Adrenal gland (tissue), 12 donors: ENCODE measurements around the gene ATF3. TPM values are rescaled to one million over a fixed set of nuclear protein-coding genes. Genes with fewer than 3 reads are reported as not detected.

Experiments
- DNase-seq, 7 donors: peaks; one replicate each; pipeline ENCODE4 v3.0.0-alpha.2; 2019 to 2020
- H3K27ac ChIP-seq, 5 donors: fragments of 200-600 bp; sonication (generic) in 4 of 5; 1 replicate in 3 of 5; 2 replicates in 2 of 5; pipeline versions ENCODE4 v1.5.1 to v1.8.0; 2016 to 2020; ENCODE audit warnings: mild to moderate bottlenecking in 1 of 5
- H3K27me3 ChIP-seq: fragments of 200-600 bp; 2 replicates; pipeline ENCODE4 v1.8.0; 2021
- H3K36me3 ChIP-seq, 2 donors: fragments of 200-600 bp; replicated peaks in 1 of 2; 1 replicate in 1 of 2; 2 replicates in 1 of 2; pipeline versions ENCODE4 v1.5.1 to v1.8.0; 2018 to 2022
- H3K4me1 ChIP-seq, 2 donors: fragments of 200-600 bp; replicated peaks in 1 of 2; 1 replicate in 1 of 2; 2 replicates in 1 of 2; pipeline versions ENCODE4 v1.5.1 to v1.8.0; 2018 to 2021
- H3K4me3 ChIP-seq, 4 donors: fragments of 200-600 bp; sonication (generic) in 3 of 4; one replicate each; pipeline ENCODE4 v1.5.1; 2016 to 2018
- H3K9me3 ChIP-seq, 3 donors: fragments of 200-600 bp; sonication (generic) in 1 of 3; replicated peaks in 1 of 3; 1 replicate in 2 of 3; 2 replicates in 1 of 3; pipeline versions ENCODE4 v1.5.1 to v1.8.0; 2016 to 2021
- POLR2A ChIP-seq, 2 donors: fragments of 450-650 bp; IDR thresholded peaks; one replicate each; pipeline ENCODE4 v1.6.1; 2017; ENCODE audit warnings: antibody characterized with exemption in 2 of 2, mild to moderate bottlenecking in 2 of 2, moderate library complexity in 1 of 2
- WGBS, 4 donors: extraction: QIAGEN DNeasy Blood & Tissue Kit in 2 of 4; methylation state at CpG; one replicate each; pipeline versions ENCODE4 v1.1.5 to v1.1.7; 2013 to 2017; 5-methylcytosine and 5-hydroxymethylcytosine counted together
- intact Hi-C, 2 donors: fragments of 100-400 bp; cut with DNase I; formaldehyde crosslinking; loops; one replicate each; pipeline versions ENCODE4 v1.14.1 to v1.15.0; 2022 to 2023
- polyA plus RNA-seq, 3 donors: library from polyadenylated mRNA; stranded (reverse); fragments of 200-250 nt in 2 of 3; fragments of 350-450 nt in 1 of 3; fragmentation: Illumina TruSeq in 1 of 3; extraction: RNeasy Lipid Tissue Mini Kit (QIAGEN cat#74804) in 1 of 3; gene quantifications; one replicate each; pipeline ENCODE4 v1.2.3, GENCODE V29; 2013 to 2014
- total RNA-seq, 9 donors: library from RNA; depleted of rRNA in 4 of 9; stranded (reverse); fragments of >200 nt in 4 of 9; fragments of 120-200 nt in 1 of 9; fragmentation: NEBNext Ultra II Directional in 1 of 9; extraction: Animal tissue kit (Norgen Biotek cat#: 25700) in 1 of 9; gene quantifications; one replicate each; pipeline versions ENCODE4 v1.1.0 to v1.2.4, GENCODE V29; 2013 to 2023
- TF ChIP-seq, protein P1 (sequence below), 6 experiments: fragments of 450-650 bp in 4 of 6; fragments of 200-600 bp in 2 of 6; sonication (generic) in 1 of 6; IDR thresholded peaks; 1 replicate in 5 of 6; 2 replicates in 1 of 6; pipeline versions ENCODE4 v1.5.1 to v1.8.0; 2016 to 2021; ENCODE audit warnings: antibody characterized with exemption in 6 of 6, mild to moderate bottlenecking in 2 of 6, moderate library complexity in 1 of 6
- donor health status: healthy with polysubstance abuse.
- donor health status: Bipolar disorder and iron deficiency.
- donor health status: DM: yes; HTN: yes; CAD: no.
- donor health status: DM: no; HTN: no; CAD: no.
- donor health status: DM: no; HTN: no; CAD: no.
- donor health status: DM: yes; HTN: yes; CAD: no.

The ATF3 gene
- total and polyA plus RNA-seq, 12 donors = 1.9 to 19.7 (median 9.9) TPM

DNA sequence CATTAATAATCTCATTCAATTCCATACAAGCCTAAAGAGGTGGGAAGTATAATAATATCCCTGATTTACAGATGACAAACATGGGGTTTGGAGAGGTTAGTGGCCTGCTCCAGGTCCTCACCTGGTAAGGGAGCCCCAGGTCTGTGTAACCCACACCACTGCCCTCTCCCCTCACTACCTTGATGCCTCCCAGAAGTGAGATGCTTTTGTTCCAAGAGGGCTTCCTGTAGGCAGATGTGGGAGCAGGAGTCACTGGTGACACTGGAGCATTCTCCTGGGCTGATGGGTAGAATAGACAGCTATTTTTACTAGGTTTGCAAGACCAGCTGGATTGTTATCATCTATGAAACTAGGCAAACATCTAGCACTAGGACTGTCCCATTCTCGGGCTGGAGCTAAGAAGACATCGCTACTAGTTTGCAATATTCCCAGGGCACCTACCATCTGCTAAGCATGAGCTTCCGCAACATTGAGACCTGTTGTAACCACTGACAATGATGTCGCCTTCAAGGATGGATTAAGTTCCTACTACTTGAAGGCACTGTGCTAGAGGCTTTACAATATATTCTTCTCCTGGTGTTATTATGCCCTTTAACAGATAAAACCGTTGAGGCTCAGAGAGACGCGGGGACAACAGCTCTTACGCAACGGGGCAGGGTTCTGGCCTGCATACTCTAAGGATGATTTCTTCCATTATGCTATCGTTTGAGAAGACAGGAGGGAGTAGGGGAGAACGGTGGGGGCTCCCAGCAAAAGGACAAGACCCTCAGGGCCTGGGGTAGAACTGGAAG, 56.0 kb downstream of the ATF3 start:
- Histone ChIP-seq H3K27ac (no peak overlapping the region), H3K4me3 (no peak overlapping the region), H3K27me3 (no peaks in the 10 kb centered on the region), H3K4me1 (peaks cover 6 to 31% of the 10 kb centered on the region in 2 donors), H3K36me3 (no peaks in the 10 kb centered on the region), H3K9me3 (no peaks in the 10 kb centered on the region)
- 63 to 67% (median 65%) methylated on average over 10 to 11 of the region's 11 CpGs for WGBS, 4 donors
- no peak for DNase-seq
- TF ChIP-seq, protein P1, sequence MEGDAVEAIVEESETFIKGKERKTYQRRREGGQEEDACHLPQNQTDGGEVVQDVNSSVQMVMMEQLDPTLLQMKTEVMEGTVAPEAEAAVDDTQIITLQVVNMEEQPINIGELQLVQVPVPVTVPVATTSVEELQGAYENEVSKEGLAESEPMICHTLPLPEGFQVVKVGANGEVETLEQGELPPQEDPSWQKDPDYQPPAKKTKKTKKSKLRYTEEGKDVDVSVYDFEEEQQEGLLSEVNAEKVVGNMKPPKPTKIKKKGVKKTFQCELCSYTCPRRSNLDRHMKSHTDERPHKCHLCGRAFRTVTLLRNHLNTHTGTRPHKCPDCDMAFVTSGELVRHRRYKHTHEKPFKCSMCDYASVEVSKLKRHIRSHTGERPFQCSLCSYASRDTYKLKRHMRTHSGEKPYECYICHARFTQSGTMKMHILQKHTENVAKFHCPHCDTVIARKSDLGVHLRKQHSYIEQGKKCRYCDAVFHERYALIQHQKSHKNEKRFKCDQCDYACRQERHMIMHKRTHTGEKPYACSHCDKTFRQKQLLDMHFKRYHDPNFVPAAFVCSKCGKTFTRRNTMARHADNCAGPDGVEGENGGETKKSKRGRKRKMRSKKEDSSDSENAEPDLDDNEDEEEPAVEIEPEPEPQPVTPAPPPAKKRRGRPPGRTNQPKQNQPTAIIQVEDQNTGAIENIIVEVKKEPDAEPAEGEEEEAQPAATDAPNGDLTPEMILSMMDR (IDR thresholded peaks at IDR 0.05) = no peak
- TF ChIP-seq POLR2A (IDR thresholded peaks at IDR 0.05) = no peak
- intact Hi-C loops = loop anchor here (2.0 to 10.0 kb wide), 2 partner anchors 120 kb away; no protein-coding TSS in a partner anchor

DNA sequence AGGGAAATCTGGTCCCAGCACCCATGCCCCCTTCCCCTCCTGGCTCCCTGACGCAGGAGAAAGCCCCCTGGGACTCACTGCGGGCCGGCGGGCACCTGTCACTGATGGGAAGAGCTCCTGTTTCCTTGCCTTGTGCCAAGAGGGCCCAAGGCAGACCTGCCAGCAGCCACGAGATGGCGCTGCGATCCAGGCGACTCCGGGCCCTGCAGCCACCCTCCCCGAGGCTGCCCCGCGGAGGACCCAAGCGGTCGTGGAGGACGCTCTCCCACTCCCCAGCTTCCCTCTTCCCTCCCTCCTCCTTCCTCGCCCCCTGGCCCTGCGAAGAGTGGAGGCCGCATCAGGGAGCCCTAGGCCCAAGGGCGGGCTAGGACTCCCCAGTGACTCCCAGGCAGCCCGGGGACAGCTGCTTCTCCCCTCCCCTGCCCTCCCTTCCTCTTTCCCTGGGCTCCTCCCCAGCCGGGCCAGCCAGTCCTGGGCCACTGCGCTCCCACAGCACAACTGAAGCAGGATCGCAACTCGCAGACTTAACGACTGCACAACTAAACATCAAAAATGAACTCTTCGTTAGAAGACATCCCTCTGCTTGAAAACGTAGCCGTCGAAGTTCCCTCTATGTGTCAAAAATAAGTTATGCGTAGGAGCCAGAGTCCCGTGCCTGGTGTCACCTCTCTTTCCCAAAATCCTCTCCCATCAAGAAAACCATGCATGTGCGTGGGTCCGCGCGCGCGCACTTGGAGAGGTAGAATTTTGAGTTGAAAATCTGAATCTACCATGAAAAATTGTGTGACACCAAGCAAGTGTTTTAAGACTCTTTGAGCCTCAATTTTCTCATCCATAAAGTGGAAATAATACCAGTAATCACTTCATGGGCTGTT, 56.9 kb downstream of the ATF3 start:
- peak; percentile 82 to 88 (median 85) for DNase-seq
- intact Hi-C loops = loop anchor here (2.0 to 10.0 kb wide), 2 partner anchors 119 kb away; no protein-coding TSS in a partner anchor
- Histone ChIP-seq H3K36me3 (no peaks in the 10 kb centered on the region), H3K4me1 (peaks cover 6 to 32% of the 10 kb centered on the region in 2 donors), H3K27ac (peak overlapping the region in 4 of 5 donors; percentile 33 to 83 (median 66)), H3K4me3 (peak overlapping the region in 3 of 4 donors; percentile 5 to 64 (median 33)), H3K27me3 (no peaks in the 10 kb centered on the region), H3K9me3 (no peaks in the 10 kb centered on the region)
- TF ChIP-seq, protein P1 (IDR thresholded peaks at IDR 0.05) = peak; percentile 82 to 97 (median 95)
- TF ChIP-seq POLR2A (IDR thresholded peaks at IDR 0.05) = no peak
- 11 to 44% (median 15%) methylated on average over 13 to 37 of the region's 37 CpGs for WGBS, 4 donors

GRCh38 chr1:212666116-212666775, 57.7 kb downstream of the ATF3 start:
- Histone ChIP-seq H3K4me3 (no peak overlapping the region), H3K4me1 (peaks cover 6 to 32% of the 10 kb centered on the region in 2 donors), H3K9me3 (no peaks in the 10 kb centered on the region), H3K27me3 (no peaks in the 10 kb centered on the region), H3K36me3 (no peaks in the 10 kb centered on the region), H3K27ac (no peak overlapping the region)
- intact Hi-C loops = loop anchor here in 1 of 2 donors (10.0 kb wide), 1 partner anchor 119 kb away; no protein-coding TSS in a partner anchor
- TF ChIP-seq POLR2A (IDR thresholded peaks at IDR 0.05) = no peak
- TF ChIP-seq, protein P1 (IDR thresholded peaks at IDR 0.05) = no peak
- 66 to 74% (median 71%) methylated on average over 8 to 10 of the region's 10 CpGs for WGBS, 4 donors
- DNase-seq = no peak
